H9 (cell line): Measurements from ENCODE around the gene AHNAK2. TPM values are rescaled to one million over a fixed set of nuclear protein-coding genes. Genes with fewer than 3 reads are reported as not detected.

Source experiments
- DNase-seq: peaks from one replicate; pipeline ENCODE4 v3.0.0-alpha.2; 2017
- H2AFZ ChIP-seq: one replicate; pipeline ENCODE4 v1.6.1; 2013; ENCODE audit warnings: mild to moderate bottlenecking, low read length, control low read depth, moderate library complexity
- H2AK5ac ChIP-seq: 2 replicates; pipeline ENCODE4 v1.6.1; 2013; ENCODE audit warnings: low read length, control low read depth, mixed read lengths; ENCODE audit not compliant: insufficient read length
- H2BK120ac ChIP-seq: one replicate; pipeline ENCODE4 v1.6.1; 2013; ENCODE audit warnings: low read depth, mild to moderate bottlenecking, low read length, control low read depth, inconsistent platforms; ENCODE audit not compliant: poor library complexity, severe bottlenecking
- H2BK12ac ChIP-seq: 2 replicates; pipeline ENCODE4 v1.6.1; 2013; ENCODE audit warnings: low read length, control low read depth, mixed read lengths, low read depth; ENCODE audit not compliant: insufficient read length
- H2BK15ac ChIP-seq: 2 replicates; pipeline ENCODE4 v1.6.1; 2013; ENCODE audit warnings: low read depth, low read length, control low read depth
- H2BK20ac ChIP-seq: one replicate; pipeline ENCODE4 v1.6.1; 2013; ENCODE audit warnings: low read depth, mild to moderate bottlenecking, low read length, control low read depth, inconsistent platforms; ENCODE audit not compliant: poor library complexity, severe bottlenecking
- H2BK5ac ChIP-seq: 2 replicates; pipeline ENCODE4 v1.6.1; 2013; ENCODE audit warnings: low read length, control low read depth, mixed read lengths; ENCODE audit not compliant: insufficient read length
- H3K14ac ChIP-seq: 2 replicates; pipeline ENCODE4 v1.6.1; 2013; ENCODE audit warnings: low read length, control low read depth; ENCODE audit not compliant: insufficient read depth
- H3K18ac ChIP-seq: 2 replicates; pipeline ENCODE4 v1.6.1; 2013; ENCODE audit warnings: low read depth, mild to moderate bottlenecking, mixed read lengths, low read length, control low read depth; ENCODE audit not compliant: insufficient read length
- H3K23ac ChIP-seq: 2 replicates; pipeline ENCODE4 v1.6.1; 2013; ENCODE audit warnings: low read length, control low read depth, mixed read lengths, low read depth; ENCODE audit not compliant: insufficient read length
- H3K23me2 ChIP-seq: 2 replicates; pipeline ENCODE4 v1.6.1; 2013; ENCODE audit warnings: low read depth, mild to moderate bottlenecking, mixed read lengths, low read length, control low read depth; ENCODE audit not compliant: insufficient read length, poor library complexity, severe bottlenecking
- H3K27ac ChIP-seq: 2 replicates; pipeline ENCODE4 v1.5.1; 2013; ENCODE audit warnings: low read length, control low read depth, mixed read lengths, low read depth; ENCODE audit not compliant: insufficient read length
- H3K27me3 ChIP-seq: 2 replicates; pipeline ENCODE4 v1.6.1; 2013; ENCODE audit warnings: low read length, control low read depth, inconsistent platforms; ENCODE audit not compliant: insufficient read depth
- H3K4ac ChIP-seq: 2 replicates; pipeline ENCODE4 v1.6.1; 2013; ENCODE audit warnings: low read depth, mild to moderate bottlenecking, control low read depth, inconsistent platforms, low read length, moderate library complexity
- H3K4me1 ChIP-seq: 2 replicates; pipeline ENCODE4 v1.6.1; 2013; ENCODE audit warnings: low read length, control low read depth, inconsistent platforms; ENCODE audit not compliant: insufficient read depth
- H3K4me2 ChIP-seq: 2 replicates; pipeline ENCODE4 v1.6.1; 2013; ENCODE audit warnings: low read length, control low read depth, mixed read lengths; ENCODE audit not compliant: insufficient read length, insufficient read depth
- H3K56ac ChIP-seq: 2 replicates; pipeline ENCODE4 v1.6.1; 2013; ENCODE audit warnings: low read depth, mild to moderate bottlenecking, mixed read lengths, low read length, control low read depth; ENCODE audit not compliant: insufficient read length
- H3K79me1 ChIP-seq: 2 replicates; pipeline ENCODE4 v1.6.1; 2013; ENCODE audit warnings: low read depth, mild to moderate bottlenecking, moderate library complexity, low read length, control low read depth, inconsistent platforms; ENCODE audit not compliant: insufficient read depth, poor library complexity, severe bottlenecking
- H3K79me2 ChIP-seq: 2 replicates; pipeline ENCODE4 v1.6.1; 2013; ENCODE audit warnings: low read length, control low read depth, inconsistent platforms; ENCODE audit not compliant: insufficient read depth
- H3K9ac ChIP-seq: 2 replicates; pipeline ENCODE4 v1.6.1; 2013; ENCODE audit warnings: low read length, control low read depth, mixed read lengths; ENCODE audit not compliant: insufficient read length; ENCODE audit errors: extremely low read depth
- H3K9me3 ChIP-seq: one replicate; pipeline ENCODE4 v1.6.1; 2013; ENCODE audit warnings: low read depth, low read length, inconsistent platforms; ENCODE audit not compliant: control insufficient read depth
- H3T11ph ChIP-seq: one replicate; pipeline ENCODE4 v1.6.1; 2013; ENCODE audit warnings: mild to moderate bottlenecking, low read length, control low read depth, inconsistent platforms
- H4K20me1 ChIP-seq: one replicate; pipeline ENCODE4 v1.6.1; 2013; ENCODE audit not compliant: control insufficient read depth, insufficient read length, insufficient read depth
- H4K5ac ChIP-seq: 2 replicates; pipeline ENCODE4 v1.6.1; 2013; ENCODE audit warnings: low read depth, mild to moderate bottlenecking, mixed read lengths, low read length, control low read depth; ENCODE audit not compliant: insufficient read length
- H4K8ac ChIP-seq: replicated peaks from 2 replicates; pipeline ENCODE4 v1.6.1; 2013; ENCODE audit warnings: low read length, control low read depth, mixed read lengths, low read depth; ENCODE audit not compliant: insufficient read length
- H4K91ac ChIP-seq: 2 replicates; pipeline ENCODE4 v1.6.1; 2013; ENCODE audit warnings: low read depth, mild to moderate bottlenecking, moderate library complexity, mixed read lengths, low read length, control low read depth; ENCODE audit not compliant: insufficient read length
- H3K27ac Mint-ChIP-seq, 3 experiments: 2 replicates in 2 of 3; 3 replicates in 1 of 3; pipeline ENCODE4 v1.8.0; 2020 to 2021; ENCODE audit warnings: mixed read lengths in 3 of 3, mild to moderate bottlenecking in 1 of 3, moderate library complexity in 1 of 3
- H3K27me3 Mint-ChIP-seq: 2 replicates; pipeline ENCODE4 v1.8.0; 2021; ENCODE audit warnings: low read depth, mild to moderate bottlenecking, moderate library complexity, mixed read lengths
- H3K36me3 Mint-ChIP-seq, 3 experiments: 2 replicates in 2 of 3; 3 replicates in 1 of 3; pipeline ENCODE4 v1.8.0; 2020 to 2021; ENCODE audit warnings: low read depth in 3 of 3, mixed read lengths in 3 of 3; ENCODE audit not compliant: insufficient read depth in 1 of 3
- H3K4me1 Mint-ChIP-seq, 2 experiments: 2 replicates each; pipeline ENCODE4 v1.8.0; 2020; ENCODE audit warnings: mixed read lengths in 2 of 2
- H3K4me3 Mint-ChIP-seq, 2 experiments: 2 replicates in 1 of 2; 3 replicates in 1 of 2; pipeline ENCODE4 v1.8.0; 2020 to 2021; ENCODE audit warnings: mild to moderate bottlenecking in 2 of 2, mixed read lengths in 2 of 2, moderate library complexity in 1 of 2
- H3K9me3 Mint-ChIP-seq, 2 experiments: 2 replicates in 1 of 2; 3 replicates in 1 of 2; pipeline ENCODE4 v1.8.0; 2020; ENCODE audit warnings: mild to moderate bottlenecking in 2 of 2, mixed read lengths in 2 of 2, moderate library complexity in 1 of 2
- CTCF ChIP-seq: fragments of 200-600 bp; sonication (generic); conservative IDR thresholded peaks from 3 replicates; pipeline ENCODE4 v1.8.0; 2021; ENCODE audit warnings: antibody characterized with exemption, mild to moderate bottlenecking
- WGBS: extraction: QIAGEN DNeasy Blood & Tissue Kit; methylation state at CpG from one replicate; pipeline ENCODE4 v1.1.7; 2013; ENCODE audit warnings: missing lambda C conversion rate, low lambda C conversion rate, mixed read lengths; ENCODE audit not compliant: insufficient read length; ENCODE audit errors: extremely low coverage; 5-methylcytosine and 5-hydroxymethylcytosine counted together
- total RNA-seq: library from RNA; stranded (reverse); gene quantifications from 2 replicates; pipeline ENCODE4 v1.2.1, GENCODE V29; 2021

Gene AHNAK2
- total RNA-seq, 1 experiment from 2014 or later: 2.8 TPM

- no peak overlapping the region for H2BK120ac ChIP-seq
- H3T11ph ChIP-seq: no peak overlapping the region
- H4K20me1 ChIP-seq: no peaks in the 10 kb centered on the region
- Mint-ChIP-seq H3K4me3 (no peak overlapping the region), H3K36me3 (no peaks in the 10 kb centered on the region; a peak in 1 of 7 replicates), H3K27me3 (peaks cover 24% of the 10 kb centered on the region), H3K4me1 (no peaks in the 10 kb centered on the region), H3K27ac (no peak overlapping the region), H3K9me3 (peaks cover 0 to 4% of the 10 kb centered on the region in 2 experiments; a peak in 2 of 5 replicates)
- no peak overlapping the region for H3K4me2 ChIP-seq
- H3K27ac ChIP-seq: no peak overlapping the region
- no peak overlapping the region for H3K56ac ChIP-seq
- no peak overlapping the region for H2AFZ ChIP-seq
- no peaks in the 10 kb centered on the region for H3K79me1 ChIP-seq
- H4K91ac ChIP-seq: no peak overlapping the region
- H3K14ac ChIP-seq: no peak overlapping the region; the same call in 1 of the 2 replicates
- no peak overlapping the region for H2BK12ac ChIP-seq
- no peak for TF ChIP-seq CTCF
- no peak overlapping the region for H3K4ac ChIP-seq
- H4K5ac ChIP-seq: no peak overlapping the region
- no peaks in the 10 kb centered on the region for H3K9me3 ChIP-seq
- no peaks in the 10 kb centered on the region for H3K23me2 ChIP-seq
- H2BK5ac ChIP-seq: no peak overlapping the region
- H3K23ac ChIP-seq: no peak overlapping the region
- no peaks in the 10 kb centered on the region for H3K27me3 ChIP-seq
- H3K79me2 ChIP-seq: no peaks in the 10 kb centered on the region
- H3K18ac ChIP-seq: no peak overlapping the region
- DNase-seq: no peak
- H2BK20ac ChIP-seq: no peak overlapping the region
- no peak overlapping the region for H2BK15ac ChIP-seq
- no peak overlapping the region for H4K8ac ChIP-seq
- no peak overlapping the region for H3K9ac ChIP-seq
- no CpG with 5 or more reads among the region's 25 CpGs for WGBS
- no peaks in the 10 kb centered on the region for H3K4me1 ChIP-seq
- no peak overlapping the region for H2AK5ac ChIP-seq
These were observed 20.7 kb downstream of the AHNAK2 start for GRCh38 chr14:104957146-104958113.
